GM03348 (cell line): ENCODE results near the gene SGPL1.

Experiments
- DNase-seq: peaks from one replicate; pipeline ENCODE4 v3.0.0; 2012; ENCODE audit warnings: low spot score

Gene SGPL1

DNA sequence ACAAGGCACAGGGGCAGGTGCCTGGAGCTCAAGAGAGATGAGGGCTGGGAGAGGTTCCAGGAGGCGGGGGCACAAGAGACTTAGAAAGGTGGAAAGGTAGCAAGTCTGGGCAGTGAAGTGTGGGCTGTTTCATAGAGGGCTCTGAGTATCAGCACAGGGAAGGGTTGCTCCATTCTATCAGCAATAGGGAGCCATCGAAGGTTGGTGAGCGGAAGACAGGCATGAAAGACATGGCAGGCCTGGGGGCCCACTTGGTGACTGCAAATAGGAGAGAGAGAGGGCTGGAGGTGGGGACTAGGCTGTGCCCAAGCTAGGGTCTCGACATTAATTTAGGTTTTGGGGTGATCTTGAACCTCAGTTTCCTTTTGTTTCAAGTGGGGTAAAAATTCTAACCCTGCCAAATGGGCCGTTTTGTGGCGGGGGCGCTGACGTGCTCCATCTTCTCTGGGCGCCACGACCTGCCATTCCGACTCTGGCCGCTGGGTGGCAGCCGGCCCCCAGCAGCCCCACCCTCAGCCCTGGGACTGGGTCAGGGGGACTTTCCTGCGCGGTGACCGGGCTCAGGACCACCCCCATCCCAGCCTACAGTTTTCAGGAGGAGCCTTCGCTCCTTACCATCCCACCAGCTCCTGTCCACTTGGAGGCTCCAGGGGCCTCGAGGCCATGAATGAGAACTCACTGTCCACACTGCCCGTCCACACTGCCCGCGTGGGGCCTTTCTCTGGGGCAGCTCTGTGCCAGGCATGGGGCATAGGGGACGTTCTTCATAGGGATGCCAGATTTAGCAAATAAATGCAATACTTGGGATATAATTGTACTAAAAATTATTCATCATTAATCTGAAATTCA, 109.9 kb downstream of the SGPL1 start:
- peak; percentile 91 for DNase-seq

DNA sequence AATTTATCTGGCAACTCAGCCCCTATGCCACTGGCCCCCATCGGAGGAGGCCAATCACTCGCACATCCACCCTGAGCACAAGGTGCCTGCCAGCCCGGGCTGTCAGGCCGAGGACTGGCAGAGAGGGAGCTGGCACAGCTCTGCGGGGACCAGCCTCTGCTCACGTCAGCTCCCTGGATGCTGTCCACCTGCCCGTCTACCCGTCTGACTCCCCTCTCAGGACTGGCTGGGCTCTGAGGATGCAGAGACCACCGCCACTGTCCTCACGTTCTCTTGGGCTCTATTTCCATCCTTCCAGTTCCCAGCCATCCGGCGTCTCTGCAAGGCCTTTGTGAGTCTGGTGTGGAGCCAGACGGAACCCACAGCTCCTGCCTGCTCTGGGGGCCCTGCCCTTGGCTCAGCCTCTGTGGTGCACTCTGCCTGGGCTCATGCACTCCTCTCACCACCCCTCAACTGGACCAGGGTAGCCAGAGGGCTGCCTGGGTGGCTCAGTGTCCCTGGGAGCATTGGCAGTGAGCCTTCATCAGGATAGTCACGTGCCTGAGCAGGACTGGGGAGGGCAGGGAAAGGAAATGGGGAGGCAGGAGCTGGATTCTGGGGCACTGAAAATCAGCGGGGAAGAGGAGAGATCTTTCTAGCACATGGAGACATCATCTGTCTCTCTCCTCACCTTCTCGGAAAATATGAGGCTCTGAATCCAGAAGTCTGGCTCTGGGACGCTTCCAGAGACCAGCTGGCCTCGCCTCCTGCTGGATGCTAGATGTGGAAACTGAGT, 110.7 kb downstream of the SGPL1 start:
- no peak for DNase-seq

DNA sequence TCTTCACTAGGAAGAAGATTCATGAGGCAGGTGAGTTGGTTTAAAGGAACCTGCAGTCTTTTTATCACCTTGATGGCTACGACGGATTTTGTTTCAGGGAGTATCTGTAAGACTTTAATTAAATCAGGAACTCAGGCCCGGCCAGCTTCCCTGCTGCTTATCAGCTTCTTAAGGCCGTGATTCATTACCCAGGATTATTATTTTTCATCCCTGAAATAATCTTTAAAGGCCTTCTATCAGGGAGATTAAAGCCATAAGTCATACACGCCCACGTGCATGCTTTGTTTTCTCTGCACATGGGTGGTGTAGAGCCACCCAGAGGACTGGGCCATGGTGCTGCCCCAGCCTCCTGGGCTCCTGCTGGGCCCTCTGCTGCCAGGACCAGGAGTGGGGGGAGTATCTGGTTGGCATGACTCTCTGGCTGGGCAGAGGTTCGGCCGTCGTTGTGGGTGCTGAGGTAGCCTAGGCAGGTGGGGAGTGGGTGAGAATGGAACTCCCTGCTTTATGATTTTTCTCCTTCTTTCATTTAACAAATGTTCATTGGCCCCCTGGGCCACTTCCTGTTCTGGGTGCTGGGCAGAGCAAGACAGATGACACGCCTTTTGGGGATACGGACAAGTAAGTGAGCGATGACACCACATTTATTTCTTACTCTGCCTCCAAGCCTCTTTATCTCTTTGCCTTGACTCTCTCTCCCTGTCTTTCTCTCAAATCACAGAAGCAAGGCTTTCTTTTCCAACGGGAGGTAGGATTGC, 111.6 kb downstream of the SGPL1 start:
- DNase-seq = no peak

GRCh38 chr10:70928140-70928539, 112.4 kb downstream of the SGPL1 start:
- no peak for DNase-seq

DNA sequence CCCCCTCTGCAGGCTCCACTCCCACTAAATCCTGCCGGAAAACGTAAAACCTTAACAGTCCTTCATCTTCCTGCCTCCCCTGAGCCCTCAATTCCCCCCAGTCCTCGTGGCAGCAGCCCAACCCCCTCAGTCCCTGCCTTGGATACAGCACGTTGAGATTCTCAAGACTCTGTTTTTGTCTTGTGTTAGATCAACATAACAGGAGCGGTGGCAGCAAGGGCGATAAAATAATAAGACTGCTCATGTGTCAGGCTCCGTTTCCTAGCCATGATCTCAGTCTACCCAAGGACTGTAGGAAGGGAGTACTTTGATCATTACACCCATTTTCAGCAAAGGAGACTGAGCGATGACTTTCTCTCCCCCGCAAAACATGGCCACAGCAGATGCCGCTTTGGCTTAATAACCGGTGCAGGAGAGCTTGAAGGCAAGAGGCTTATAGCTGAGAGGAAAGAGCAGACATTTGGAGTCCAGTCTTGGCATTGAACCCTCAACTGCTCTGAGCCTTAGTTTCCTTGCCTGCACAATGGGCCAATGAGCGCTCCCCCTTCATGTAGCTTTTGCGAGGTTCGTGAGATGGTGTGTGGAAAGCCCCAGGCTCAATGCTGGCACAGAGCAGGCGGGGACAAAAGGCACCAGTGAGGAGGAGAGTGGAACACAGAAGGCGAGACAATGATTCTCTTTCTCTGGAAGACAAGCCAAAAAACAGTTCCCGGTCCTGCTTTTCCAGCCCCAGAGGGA, 114.7 kb downstream of the SGPL1 start:
- DNase-seq = no peak
